HG02852 (cell line): ENCODE data around the gene TUBB3.

Experiments
- ATAC-seq: cut with Tn5 transposase; IDR thresholded peaks from one replicate; pipeline ENCODE4 v1.9.1; 2021; ENCODE audit warnings: mild to moderate bottlenecking, moderate library complexity; ENCODE audit not compliant: unreplicated experiment

The TUBB3 gene

DNA sequence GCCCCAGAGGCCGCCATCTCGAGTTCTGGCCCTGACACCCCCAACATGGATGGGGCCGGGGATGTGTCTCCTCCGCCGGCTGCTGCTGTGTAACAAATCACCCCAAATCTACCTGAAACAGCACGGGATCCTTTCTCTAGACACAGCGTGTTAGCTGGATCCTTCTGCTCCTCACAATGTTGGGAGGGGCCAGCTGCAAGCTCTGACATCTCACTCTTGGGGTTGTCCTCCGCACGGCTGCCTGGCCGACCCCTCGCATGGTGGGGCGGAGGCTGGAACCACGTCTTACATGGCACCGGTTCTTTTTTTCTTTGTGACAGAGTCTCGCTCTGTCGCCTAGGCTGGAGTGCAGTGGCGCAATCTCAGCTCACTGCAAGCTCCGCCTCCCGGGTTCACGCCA is 13.8 kb downstream of the TUBB3 start:
- no peak for ATAC-seq

GRCh38 chr16:89938175-89938885 is 15.2 kb downstream of the TUBB3 start:
- no peak for ATAC-seq

- no peak for ATAC-seq
Observed at GRCh38 chr16:89944773-89945172, 21.6 kb downstream of the TUBB3 start.

DNA sequence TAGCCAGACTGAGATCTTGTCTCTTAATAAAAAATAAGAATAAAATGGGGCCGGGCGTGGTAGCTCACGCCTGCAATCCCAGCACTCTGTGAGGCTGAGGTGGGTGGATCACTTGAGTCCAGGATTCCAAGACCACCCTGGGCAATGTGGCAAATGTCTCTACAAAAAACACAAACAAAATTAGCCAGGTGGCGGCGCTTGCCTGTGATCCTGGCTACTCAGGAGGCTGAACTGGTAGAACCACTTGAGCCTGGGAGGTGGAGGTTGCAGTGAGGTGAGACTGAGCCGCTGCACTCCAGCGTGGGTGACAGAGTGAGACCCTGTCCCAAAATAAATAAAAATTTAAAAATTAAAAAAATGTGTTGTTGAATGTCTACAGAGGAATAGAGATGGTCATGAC is 22.5 kb downstream of the TUBB3 start:
- no peak for ATAC-seq

GRCh38 chr16:89946515-89946914 is 23.4 kb downstream of the TUBB3 start:
- no peak for ATAC-seq

DNA sequence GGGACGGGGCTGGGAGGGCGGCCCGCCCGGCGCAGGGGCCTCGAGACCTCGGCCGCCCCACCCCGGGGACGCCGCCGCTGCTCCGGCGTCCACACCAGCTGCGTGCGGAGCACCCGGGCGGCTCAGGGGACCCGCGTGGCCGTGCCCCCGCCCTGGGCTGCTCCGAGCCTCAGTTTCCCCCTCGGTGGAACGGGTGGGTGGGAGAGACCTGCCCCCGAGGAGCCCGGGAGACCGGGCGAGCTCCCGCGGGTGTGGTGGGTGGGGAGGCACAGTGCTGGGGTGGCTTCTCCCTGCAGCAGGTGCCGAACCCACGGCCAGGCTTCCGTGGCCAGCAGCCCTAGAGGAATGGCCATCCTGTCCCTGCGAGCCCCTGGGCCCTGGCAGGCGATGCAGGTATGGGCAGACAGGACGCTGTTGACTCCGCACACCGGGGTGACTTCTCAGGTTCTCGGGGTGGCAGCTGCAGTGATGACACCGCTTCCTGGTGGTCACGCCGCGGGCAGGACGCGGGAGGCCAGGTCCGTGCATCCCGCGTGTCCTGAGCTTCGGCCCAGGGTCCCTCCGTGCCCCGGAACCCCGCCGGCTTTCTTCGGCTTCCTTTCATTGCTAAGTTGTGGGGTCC is 26.1 kb downstream of the TUBB3 start:
- no peak for ATAC-seq

DNA sequence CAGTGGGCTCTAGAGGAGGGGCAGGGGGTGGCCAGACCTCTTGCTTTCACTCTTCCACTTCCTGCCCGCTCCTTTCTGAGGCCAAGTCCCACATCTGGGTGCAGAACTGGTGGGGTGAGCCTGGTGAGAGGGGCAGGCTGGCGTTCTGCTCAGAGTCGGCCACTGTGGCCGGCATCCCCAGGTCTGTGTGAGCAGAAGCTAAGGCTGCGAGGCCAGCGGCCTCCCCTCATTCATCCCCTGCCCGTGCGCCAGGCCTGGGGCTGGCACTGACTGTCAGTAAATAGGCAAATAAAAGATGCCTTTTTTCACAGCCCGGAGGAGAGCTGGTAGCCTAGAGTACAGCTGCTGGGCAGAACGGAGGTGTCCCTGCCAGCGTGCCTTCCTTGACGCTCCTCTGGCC is 26.6 kb downstream of the TUBB3 start:
- no peak for ATAC-seq

- no peak for ATAC-seq
Observed at GRCh38 chr16:89951509-89951908, 28.4 kb downstream of the TUBB3 start.

GRCh38 chr16:89952049-89952448 is 28.9 kb downstream of the TUBB3 start:
- ATAC-seq, result no peak

DNA sequence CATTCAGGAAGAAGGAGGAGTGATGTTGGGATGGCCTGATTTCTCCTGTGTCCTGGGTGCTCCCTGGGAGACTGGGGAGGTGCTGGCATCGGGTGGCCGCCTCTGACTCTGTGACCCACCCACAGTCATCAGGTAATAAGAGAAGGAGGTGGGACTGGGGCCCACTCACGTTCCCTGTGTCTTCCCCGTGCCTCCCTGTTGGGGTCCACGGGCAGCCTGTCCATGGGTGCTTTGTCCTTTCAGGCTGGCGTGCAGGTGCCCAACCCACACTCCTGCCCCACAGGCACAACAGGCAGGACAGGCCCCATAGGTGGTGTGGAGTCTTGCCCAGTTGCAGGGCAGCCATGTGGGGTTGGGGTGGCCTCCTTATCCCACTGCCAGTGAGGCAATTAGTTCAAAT is 29.4 kb downstream of the TUBB3 start:
- no peak for ATAC-seq

DNA sequence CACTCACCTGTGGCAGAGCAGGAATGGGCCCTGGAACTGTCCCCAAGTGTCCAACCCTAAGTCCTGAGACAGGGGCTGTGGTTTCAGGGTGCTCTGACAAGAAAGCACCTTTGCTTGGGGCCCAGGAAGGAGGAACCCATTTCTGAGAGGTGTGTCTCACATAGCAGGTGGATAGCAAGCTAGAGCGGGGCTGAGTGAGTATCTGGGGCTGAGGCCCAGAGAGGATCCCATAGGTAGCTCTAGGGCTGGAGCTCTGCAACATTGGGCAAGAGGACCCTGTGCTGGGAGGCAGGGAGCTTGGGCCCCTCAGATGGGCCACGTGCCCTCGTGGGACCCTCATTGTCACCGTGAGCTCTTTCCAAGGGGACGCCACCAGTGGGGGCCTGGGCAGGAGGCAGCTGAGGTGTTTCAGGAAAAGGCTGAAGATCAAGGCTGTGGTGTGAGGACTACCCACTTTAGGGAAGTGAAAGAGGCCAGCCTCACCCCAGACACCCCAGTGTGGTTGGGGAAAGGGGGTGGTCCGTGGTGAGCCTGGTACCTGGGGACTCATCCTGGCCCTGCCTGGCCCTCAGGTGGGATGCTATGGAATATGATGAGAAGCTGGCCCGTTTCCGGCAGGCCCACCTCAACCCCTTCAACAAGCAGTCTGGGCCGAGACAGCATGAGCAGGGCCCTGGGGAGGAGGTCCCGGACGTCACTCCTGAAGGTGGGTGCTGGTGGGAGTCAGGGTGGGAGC is 30.7 kb downstream of the TUBB3 start:
- peak; percentile 64 for ATAC-seq

- no peak for ATAC-seq
Observed at GRCh38 chr16:89954462-89954861, 31.3 kb downstream of the TUBB3 start.

- ATAC-seq, result no peak
Observed at GRCh38 chr16:89955001-89955685, 32.0 kb downstream of the TUBB3 start.

- ATAC-seq, result no peak
Observed at GRCh38 chr16:89956505-89957215, 33.5 kb downstream of the TUBB3 start.

- ATAC-seq, result no peak
Observed at GRCh38 chr16:89957216-89957785, 34.2 kb downstream of the TUBB3 start.

DNA sequence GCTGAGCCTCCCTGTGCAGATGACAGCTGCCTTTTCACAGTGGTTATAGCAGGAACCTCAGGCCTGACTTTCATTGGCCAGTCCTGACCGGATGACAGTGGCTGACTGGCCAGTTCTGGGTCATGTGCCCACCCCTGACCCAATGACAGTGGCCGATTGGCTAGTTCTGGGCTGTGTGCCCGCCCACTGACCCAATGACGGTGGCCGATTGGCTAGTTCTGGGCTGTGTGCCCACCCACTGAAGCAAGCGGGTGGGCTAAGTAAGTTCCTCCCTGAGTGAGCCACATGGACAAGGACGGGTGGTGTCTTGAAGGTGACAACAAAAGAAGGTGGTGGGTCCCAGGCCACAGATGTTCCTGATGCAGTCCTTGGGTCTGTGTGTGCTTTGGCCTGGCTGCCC is 34.9 kb downstream of the TUBB3 start:
- no peak for ATAC-seq

DNA sequence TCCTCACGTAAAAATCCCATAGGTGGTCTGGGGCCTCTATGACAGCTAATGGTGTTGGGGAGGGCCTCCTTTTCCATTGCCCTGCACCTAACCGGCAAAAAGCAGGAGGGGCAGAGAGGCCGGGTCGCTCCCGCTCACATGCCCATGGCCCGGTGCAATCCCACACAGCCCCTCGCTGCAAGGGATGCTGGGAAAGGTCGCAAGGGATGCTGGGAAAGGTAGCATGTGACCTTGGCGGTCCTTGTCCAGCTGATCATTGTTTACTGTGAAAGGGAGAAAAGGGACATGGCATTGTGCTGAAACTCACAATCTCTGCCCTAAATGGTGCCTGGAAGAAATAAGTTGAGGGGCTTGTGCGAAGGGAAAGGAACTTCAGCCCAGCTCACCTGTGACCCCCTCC is 35.5 kb downstream of the TUBB3 start:
- no peak for ATAC-seq

- ATAC-seq, result no peak
Observed at GRCh38 chr16:89960966-89961365, 37.8 kb downstream of the TUBB3 start.

- no peak for ATAC-seq
Observed at GRCh38 chr16:89961920-89962319, 38.8 kb downstream of the TUBB3 start.

DNA sequence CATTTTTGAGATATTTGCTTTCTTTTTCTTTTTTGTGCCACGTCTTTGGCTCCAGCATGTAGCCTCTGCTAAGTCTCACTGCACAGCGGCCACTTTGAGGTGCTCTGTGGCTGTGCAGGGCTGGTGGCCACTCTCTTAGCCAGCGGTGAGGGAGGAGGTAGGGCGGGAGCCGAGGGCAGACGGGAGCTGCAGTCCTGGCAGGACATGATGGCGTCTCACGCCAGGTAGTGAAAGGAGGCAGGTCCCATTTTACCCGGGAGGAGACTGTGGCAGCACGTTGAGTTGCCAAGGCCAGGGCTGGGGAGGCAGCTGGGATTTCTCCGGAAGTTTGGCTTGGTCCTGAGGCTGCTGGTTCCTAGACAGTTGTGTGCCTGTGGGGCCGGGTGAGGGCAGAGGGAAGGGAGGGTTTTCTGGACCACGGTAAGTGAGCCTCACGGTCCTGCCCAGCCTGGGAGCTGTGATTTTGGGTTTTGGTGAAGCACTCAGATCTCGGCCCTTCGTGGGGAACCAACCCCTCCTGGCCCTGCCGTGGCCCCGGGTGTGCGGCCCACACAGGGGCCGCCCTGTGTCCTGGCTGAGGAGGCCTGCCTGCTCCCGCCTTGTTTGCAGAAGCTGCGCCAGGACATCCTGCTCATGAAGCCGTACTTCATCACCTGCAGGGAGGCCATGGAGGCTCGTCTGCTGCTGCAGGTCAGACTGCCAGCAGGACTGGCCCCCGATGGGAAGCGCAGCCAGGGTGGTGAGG is 39.8 kb downstream of the TUBB3 start:
- ATAC-seq, result no peak
